DND-41 (cell line): Measurements from ENCODE around the gene MCTP2.

Experiments
- ATAC-seq: fragments of 200-7000 bp; cut with Tn5 transposase; 3 replicates; pipeline ENCODE4 v1.9.1; 2021; ENCODE audit warnings: low read depth; ENCODE audit not compliant: insufficient read depth
- DNase-seq: peaks from one replicate; pipeline ENCODE4 v3.0.0-alpha.2; 2020
- H2AFZ ChIP-seq: 2 replicates; pipeline ENCODE4 v1.6.0; 2012; ENCODE audit warnings: low read depth, low read length
- H3K27ac ChIP-seq: 2 replicates; pipeline ENCODE4 v1.5.1; 2012; ENCODE audit warnings: low read length, inconsistent platforms
- H3K27me3 ChIP-seq: fragments of 200-600 bp; sonication (generic); 2 replicates; pipeline ENCODE4 v1.6.0; 2012; ENCODE audit warnings: low read length, mild to moderate bottlenecking, inconsistent platforms; ENCODE audit not compliant: insufficient read depth, poor library complexity
- H3K36me3 ChIP-seq: 2 replicates; pipeline ENCODE4 v1.5.1; 2012; ENCODE audit warnings: low read length, inconsistent platforms; ENCODE audit not compliant: insufficient read depth
- H3K4me1 ChIP-seq: 2 replicates; pipeline ENCODE4 v1.5.1; 2012; ENCODE audit warnings: mild to moderate bottlenecking, low read length; ENCODE audit not compliant: insufficient read depth
- H3K4me2 ChIP-seq: 2 replicates; pipeline ENCODE4 v1.6.0; 2012; ENCODE audit warnings: mild to moderate bottlenecking, moderate library complexity, low read length, inconsistent platforms; ENCODE audit not compliant: insufficient read depth
- H3K4me3 ChIP-seq, 2 experiments: fragments of 200-600 bp in 1 of 2; shearing (Covaris generic) in 1 of 2; 2 replicates each; pipeline ENCODE4 v1.5.1; 2012 to 2016; ENCODE audit warnings: inconsistent platforms in 2 of 2, low read length in 2 of 2, mild to moderate bottlenecking in 2 of 2, low read depth in 1 of 2, moderate library complexity in 1 of 2
- H3K79me2 ChIP-seq: 2 replicates; pipeline ENCODE4 v1.6.0; 2012; ENCODE audit warnings: low read length, inconsistent platforms; ENCODE audit not compliant: insufficient read depth
- H3K9ac ChIP-seq: 2 replicates; pipeline ENCODE4 v1.6.0; 2012; ENCODE audit warnings: low read depth, mild to moderate bottlenecking, inconsistent platforms, low read length, moderate library complexity
- H3K9me3 ChIP-seq: 2 replicates; pipeline ENCODE4 v1.5.1; 2012; ENCODE audit warnings: low read length, moderate library complexity, mild to moderate bottlenecking, inconsistent platforms; ENCODE audit not compliant: insufficient read depth, severe bottlenecking
- H4K20me1 ChIP-seq: 2 replicates; pipeline ENCODE4 v1.6.0; 2012; ENCODE audit warnings: low read length; ENCODE audit not compliant: insufficient read depth
- CTCF ChIP-seq: IDR thresholded peaks from 2 replicates; pipeline ENCODE4 v1.5.1; 2012; ENCODE audit warnings: borderline replicate concordance, low read length, moderate library complexity, mild to moderate bottlenecking; ENCODE audit not compliant: poor library complexity, severe bottlenecking; ENCODE audit errors: extremely low read depth
- EZH2 ChIP-seq: IDR thresholded peaks from 3 replicates; pipeline ENCODE4 v1.6.1; 2012; ENCODE audit warnings: borderline replicate concordance, low read depth, mild to moderate bottlenecking, moderate library complexity, low read length, inconsistent platforms; ENCODE audit not compliant: severe bottlenecking

MCTP2 gene

GRCh38 chr15:94451466-94451865 lies 220.1 kb downstream of the MCTP2 start:
- no peak for DNase-seq
- no peaks in the 10 kb centered on the region for H3K79me2 ChIP-seq
- H3K27me3 ChIP-seq, result no peaks in the 10 kb centered on the region
- no peak for ATAC-seq
- no peaks in the 10 kb centered on the region; the same call in 1 of the 2 replicates for H3K36me3 ChIP-seq
- H3K9me3 ChIP-seq, result no peaks in the 10 kb centered on the region
- TF ChIP-seq EZH2 (no peak), CTCF (no peak)
- no peaks in the 10 kb centered on the region for H3K4me1 ChIP-seq
- no peak overlapping the region for H3K4me2 ChIP-seq
- no peak overlapping the region for H3K4me3 ChIP-seq
- H2AFZ ChIP-seq, result no peak overlapping the region
- no peaks in the 10 kb centered on the region for H4K20me1 ChIP-seq
- no peak overlapping the region for H3K27ac ChIP-seq
- no peak overlapping the region for H3K9ac ChIP-seq

- DNase-seq, result no peak
- H3K9me3 ChIP-seq, result no peaks in the 10 kb centered on the region
- H3K36me3 ChIP-seq, result no peaks in the 10 kb centered on the region; the same call in 1 of the 2 replicates
- no peak overlapping the region for H3K4me2 ChIP-seq
- no peak overlapping the region for H3K4me3 ChIP-seq
- H3K27me3 ChIP-seq, result no peaks in the 10 kb centered on the region
- no peaks in the 10 kb centered on the region for H3K4me1 ChIP-seq
- no peak overlapping the region for H3K27ac ChIP-seq
- H3K79me2 ChIP-seq, result no peaks in the 10 kb centered on the region
- no peaks in the 10 kb centered on the region for H4K20me1 ChIP-seq
- H2AFZ ChIP-seq, result no peak overlapping the region
- TF ChIP-seq CTCF (no peak), EZH2 (no peak)
- no peak overlapping the region for H3K9ac ChIP-seq
- no peak for ATAC-seq
Measured at GRCh38 chr15:94453227-94453988, 222.0 kb downstream of the MCTP2 start.

GRCh38 chr15:94455297-94455696 lies 223.9 kb downstream of the MCTP2 start:
- no peak overlapping the region for H3K9ac ChIP-seq
- no peaks in the 10 kb centered on the region for H3K79me2 ChIP-seq
- no peak for TF ChIP-seq EZH2
- TF ChIP-seq CTCF, result no peak
- H3K27me3 ChIP-seq, result no peaks in the 10 kb centered on the region
- ATAC-seq, result no peak
- no peaks in the 10 kb centered on the region; the same call in 1 of the 2 replicates for H3K36me3 ChIP-seq
- DNase-seq, result no peak
- no peak overlapping the region for H2AFZ ChIP-seq
- H3K4me3 ChIP-seq, result no peak overlapping the region
- no peak overlapping the region for H3K4me2 ChIP-seq
- H3K9me3 ChIP-seq, result no peaks in the 10 kb centered on the region
- no peaks in the 10 kb centered on the region for H3K4me1 ChIP-seq
- no peak overlapping the region for H3K27ac ChIP-seq
- no peaks in the 10 kb centered on the region for H4K20me1 ChIP-seq

- TF ChIP-seq EZH2, result no peak
- no peak for TF ChIP-seq CTCF
- Histone ChIP-seq H4K20me1 (no peaks in the 10 kb centered on the region), H3K27ac (no peak overlapping the region), H3K9ac (no peak overlapping the region), H3K4me2 (no peak overlapping the region), H2AFZ (no peak overlapping the region), H3K36me3 (no peaks in the 10 kb centered on the region; the same call in 1 of the 2 replicates), H3K4me1 (no peaks in the 10 kb centered on the region), H3K9me3 (no peaks in the 10 kb centered on the region), H3K79me2 (no peaks in the 10 kb centered on the region), H3K4me3 (no peak overlapping the region), H3K27me3 (no peaks in the 10 kb centered on the region)
- DNase-seq (no peak), ATAC-seq (no peak)
Measured at GRCh38 chr15:94456226-94456625, 224.9 kb downstream of the MCTP2 start.
